H1 (cell line): ENCODE results near the gene RUNX1. TPM values are rescaled to one million over a fixed set of nuclear protein-coding genes. Genes with fewer than 3 reads are reported as not detected.

Experiments used
- CTCF ChIA-PET: fragments of 300-600 bp; sonication (Branson Sonifier 250); formaldehyde crosslinking; loops from one replicate; lab custom pipeline; 2021; ENCODE audit not compliant: partially characterized antibody; lab: Charles Lee
- POLR2A ChIA-PET: fragments of 300-600 bp; sonication (Branson Sonifier 250); formaldehyde crosslinking; loops from one replicate; lab custom pipeline; 2021; ENCODE audit warnings: inconsistent platforms; ENCODE audit not compliant: partially characterized antibody; lab: Charles Lee
- DNase-seq, 2 experiments: peaks; one replicate each; pipeline versions ENCODE4 v3.0.0 to v3.0.0-alpha.2; 2010 to 2022; ENCODE audit warnings: low spot score in 2 of 2, low read depth in 1 of 2, mixed read lengths in 1 of 2
- FAIRE-seq: peaks from 2 replicates; lab custom pipeline; 2011; peaks lifted over from hg19 to GRCh38; lab: Jason Lieb, UNC
- H2AFZ ChIP-seq: 2 replicates; pipeline ENCODE4 v1.8.1; 2012; ENCODE audit warnings: low read length, inconsistent platforms
- H2AK5ac ChIP-seq: 2 replicates; pipeline ENCODE4 v1.6.1; 2013; ENCODE audit warnings: low read depth, low read length
- H2BK120ac ChIP-seq: replicated peaks from 2 replicates; pipeline ENCODE3; 2013; ENCODE audit warnings: low read depth, low read length, inconsistent platforms
- H2BK12ac ChIP-seq: 2 replicates; pipeline ENCODE4 v1.6.1; 2013; ENCODE audit warnings: low read depth, low read length
- H2BK15ac ChIP-seq: 2 replicates; pipeline ENCODE4 v1.6.1; 2013; ENCODE audit warnings: low read length
- H2BK20ac ChIP-seq: 2 replicates; pipeline ENCODE4 v1.6.1; 2013; ENCODE audit warnings: low read length
- H2BK5ac ChIP-seq: 2 replicates; pipeline ENCODE4 v1.6.1; 2013; ENCODE audit warnings: low read depth, low read length
- H3K14ac ChIP-seq: 2 replicates; pipeline ENCODE4 v1.6.1; 2013; ENCODE audit warnings: inconsistent platforms; ENCODE audit not compliant: insufficient read length
- H3K18ac ChIP-seq: 2 replicates; pipeline ENCODE4 v1.6.1; 2013; ENCODE audit warnings: low read length; ENCODE audit errors: extremely low read depth
- H3K23ac ChIP-seq: 2 replicates; pipeline ENCODE4 v1.6.1; 2013; ENCODE audit warnings: inconsistent platforms; ENCODE audit not compliant: insufficient read length
- H3K23me2 ChIP-seq: 2 replicates; pipeline ENCODE4 v1.6.1; 2013; ENCODE audit warnings: low read depth, low read length
- H3K27ac ChIP-seq: 2 replicates; pipeline ENCODE4 v1.6.1; 2011; ENCODE audit warnings: low read depth, low read length, inconsistent platforms
- H3K27me3 ChIP-seq, 4 experiments: replicated peaks in 1 of 4; 1 replicate in 1 of 4; 2 replicates in 3 of 4; pipeline versions ENCODE4 v1.6.1 to v1.8.1; 2011 to 2013; ENCODE audit warnings: low read length in 3 of 4, mild to moderate bottlenecking in 3 of 4, inconsistent platforms in 2 of 4, mixed read lengths in 2 of 4, moderate library complexity in 1 of 4; ENCODE audit not compliant: control insufficient read depth in 3 of 4, insufficient read depth in 3 of 4; ENCODE audit errors: extremely low read depth in 1 of 4
- H3K36me3 ChIP-seq, 4 experiments: 2 replicates each; pipeline versions ENCODE4 v1.6.1 to v1.8.1; 2011 to 2013; ENCODE audit warnings: mild to moderate bottlenecking in 4 of 4, low read length in 3 of 4, moderate library complexity in 2 of 4, control low read depth in 1 of 4, inconsistent platforms in 1 of 4; ENCODE audit not compliant: insufficient read depth in 4 of 4, control insufficient read depth in 2 of 4
- H3K4ac ChIP-seq: replicated peaks from 2 replicates; pipeline ENCODE3; 2013; ENCODE audit warnings: low read length, low read depth, mixed read lengths, inconsistent platforms; ENCODE audit not compliant: insufficient read length
- H3K4me1 ChIP-seq, 4 experiments: replicated peaks in 1 of 4; 1 replicate in 1 of 4; 2 replicates in 3 of 4; pipeline versions ENCODE4 v1.6.1 to v1.8.1; 2011 to 2013; ENCODE audit warnings: low read length in 3 of 4, inconsistent platforms in 2 of 4, mixed read lengths in 1 of 4; ENCODE audit not compliant: insufficient read depth in 4 of 4, control insufficient read depth in 3 of 4
- H3K4me2 ChIP-seq, 2 experiments: 2 replicates each; pipeline versions ENCODE4 v1.6.1 to v1.8.1; 2011 to 2013; ENCODE audit warnings: low read depth in 2 of 2, low read length in 2 of 2, control low read depth in 1 of 2, inconsistent platforms in 1 of 2, mild to moderate bottlenecking in 1 of 2; ENCODE audit not compliant: insufficient read depth in 1 of 2
- H3K4me3 ChIP-seq, 4 experiments: fragments of 200-600, 300-600 bp in 1 of 4; sonication (generic), shearing (Covaris generic), sonication (Bioruptor Twin) in 1 of 4; 2 replicates each; pipeline versions ENCODE4 v1.5.1 to v1.8.1; 2011 to 2016; ENCODE audit warnings: low read length in 4 of 4, low read depth in 3 of 4, control low read depth in 2 of 4, inconsistent platforms in 2 of 4, mild to moderate bottlenecking in 2 of 4, mixed read lengths in 1 of 4, moderate library complexity in 1 of 4; ENCODE audit not compliant: insufficient read depth in 2 of 4; ENCODE audit errors: extremely low read depth in 1 of 4
- H3K56ac ChIP-seq: replicated peaks from 2 replicates; pipeline ENCODE3; 2013; ENCODE audit warnings: low read depth, mild to moderate bottlenecking, mixed read lengths, low read length, inconsistent platforms; ENCODE audit not compliant: insufficient read length
- H3K79me1 ChIP-seq: 2 replicates; pipeline ENCODE4 v1.6.1; 2013; ENCODE audit warnings: low read depth, low read length, control low read depth
- H3K79me2 ChIP-seq, 2 experiments: 2 replicates each; pipeline versions ENCODE4 v1.6.1 to v1.8.1; 2012 to 2013; ENCODE audit warnings: low read length in 2 of 2, mild to moderate bottlenecking in 2 of 2, inconsistent platforms in 1 of 2; ENCODE audit not compliant: insufficient read depth in 2 of 2, control insufficient read depth in 1 of 2
- H3K9ac ChIP-seq, 4 experiments: replicated peaks in 1 of 4; 1 replicate in 1 of 4; 2 replicates in 3 of 4; pipeline versions ENCODE4 v1.6.1 to v1.8.1; 2011 to 2013; ENCODE audit warnings: low read depth in 3 of 4, low read length in 3 of 4, control low read depth in 2 of 4, mild to moderate bottlenecking in 2 of 4, moderate library complexity in 2 of 4, inconsistent platforms in 1 of 4; ENCODE audit errors: extremely low read depth in 1 of 4
- H3K9me3 ChIP-seq, 2 experiments: 2 replicates each; pipeline versions ENCODE4 v1.6.1 to v1.8.1; 2012 to 2013; ENCODE audit warnings: mild to moderate bottlenecking in 2 of 2, moderate library complexity in 2 of 2, control low read depth in 1 of 2, inconsistent platforms in 1 of 2, low read depth in 1 of 2, low read length in 1 of 2, mixed read lengths in 1 of 2; ENCODE audit not compliant: insufficient read depth in 2 of 2
- H4K20me1 ChIP-seq, 2 experiments: replicated peaks in 1 of 2; 2 replicates each; pipeline versions ENCODE3 to v1.8.1; 2011 to 2013; ENCODE audit warnings: inconsistent platforms in 2 of 2, low read length in 2 of 2, mild to moderate bottlenecking in 1 of 2; ENCODE audit not compliant: insufficient read depth in 2 of 2, control insufficient read depth in 1 of 2
- H4K5ac ChIP-seq: 2 replicates; pipeline ENCODE4 v1.6.1; 2013; ENCODE audit warnings: low read length, low read depth, mixed read lengths, inconsistent platforms; ENCODE audit not compliant: insufficient read length
- H4K8ac ChIP-seq: 2 replicates; pipeline ENCODE4 v1.8.0; 2013; ENCODE audit warnings: mild to moderate bottlenecking, moderate library complexity, low read length, inconsistent platforms; ENCODE audit not compliant: insufficient read depth; ENCODE audit errors: extremely low read depth
- H4K91ac ChIP-seq: replicated peaks from 2 replicates; pipeline ENCODE3; 2013; ENCODE audit warnings: low read length, mixed read lengths, inconsistent platforms; ENCODE audit not compliant: insufficient read length
- CHD2 ChIP-seq: IDR thresholded peaks from 2 replicates; pipeline ENCODE4 v1.6.1; 2012; ENCODE audit warnings: low read length, improper control_type of control experiment
- E2F6 ChIP-seq: IDR thresholded peaks from 2 replicates; pipeline ENCODE4 v1.6.1; 2012; ENCODE audit warnings: inconsistent platforms
- KDM1A ChIP-seq: fragments of 200-600, 300-600 bp; sonication (generic); IDR thresholded peaks from 2 replicates; pipeline ENCODE4 v1.7.1; 2016; ENCODE audit warnings: mild to moderate bottlenecking, low read length, borderline replicate concordance
- KDM4A ChIP-seq: IDR thresholded peaks from one replicate; pipeline ENCODE4 v1.7.1; 2012; ENCODE audit warnings: low read depth, mild to moderate bottlenecking, moderate library complexity, low read length, inconsistent platforms; ENCODE audit not compliant: severe bottlenecking
- SIN3A ChIP-seq, 2 experiments: IDR thresholded peaks in 1 of 2; conservative IDR thresholded peaks in 1 of 2; 2 replicates each; pipeline ENCODE4 v1.6.1; 2011 to 2012; ENCODE audit warnings: low read length in 2 of 2, improper control_type of control experiment in 1 of 2, low read depth in 1 of 2, mild to moderate bottlenecking in 1 of 2
- WGBS, 2 experiments: shearing (Covaris generic) in 1 of 2; methylation state at CpG; one replicate each; pipeline versions ENCODE4 v1.1.6 to v1.1.7; 2013 to 2015; ENCODE audit warnings: low lambda C conversion rate in 2 of 2, mixed read lengths in 2 of 2, inconsistent platforms in 1 of 2, low coverage in 1 of 2, missing lambda C conversion rate in 1 of 2; ENCODE audit not compliant: insufficient replicate concordance in 2 of 2, insufficient coverage in 1 of 2, insufficient read length in 1 of 2; ENCODE audit errors: extremely low coverage in 1 of 2, missing lambda C conversion rate in 1 of 2; 5-methylcytosine and 5-hydroxymethylcytosine counted together
- polyA plus RNA-seq, 7 experiments: library from polyadenylated mRNA; depleted of rRNA in 3 of 7; stranded (reverse) in 5 of 7; unstranded in 2 of 7; fragments of >200 nt in 5 of 7; fragments of 200-250 nt in 2 of 7; gene quantifications; 1 replicate in 5 of 7; 2 replicates in 1 of 7; 4 replicates in 1 of 7; pipeline versions ENCODE4 v1.2.1 to v1.2.3, GENCODE V29; 2011 to 2013; ENCODE audit warnings: missing spikeins in 2 of 7, mixed read lengths in 2 of 7
- total RNA-seq: library from RNA; stranded (reverse); fragmentation: NEBNext Ultra II Directional; extraction: Animal tissue kit (Norgen Biotek cat#: 25700); gene quantifications from 2 replicates; pipeline ENCODE4 v1.2.1, GENCODE V29; 2021

RUNX1 gene
- total and polyA plus RNA-seq, 2 of the 8 experiments (the other 6 are each of a cell fraction or from before 2014, with no cell fraction given): 0.20 to 0.60 TPM

DNA sequence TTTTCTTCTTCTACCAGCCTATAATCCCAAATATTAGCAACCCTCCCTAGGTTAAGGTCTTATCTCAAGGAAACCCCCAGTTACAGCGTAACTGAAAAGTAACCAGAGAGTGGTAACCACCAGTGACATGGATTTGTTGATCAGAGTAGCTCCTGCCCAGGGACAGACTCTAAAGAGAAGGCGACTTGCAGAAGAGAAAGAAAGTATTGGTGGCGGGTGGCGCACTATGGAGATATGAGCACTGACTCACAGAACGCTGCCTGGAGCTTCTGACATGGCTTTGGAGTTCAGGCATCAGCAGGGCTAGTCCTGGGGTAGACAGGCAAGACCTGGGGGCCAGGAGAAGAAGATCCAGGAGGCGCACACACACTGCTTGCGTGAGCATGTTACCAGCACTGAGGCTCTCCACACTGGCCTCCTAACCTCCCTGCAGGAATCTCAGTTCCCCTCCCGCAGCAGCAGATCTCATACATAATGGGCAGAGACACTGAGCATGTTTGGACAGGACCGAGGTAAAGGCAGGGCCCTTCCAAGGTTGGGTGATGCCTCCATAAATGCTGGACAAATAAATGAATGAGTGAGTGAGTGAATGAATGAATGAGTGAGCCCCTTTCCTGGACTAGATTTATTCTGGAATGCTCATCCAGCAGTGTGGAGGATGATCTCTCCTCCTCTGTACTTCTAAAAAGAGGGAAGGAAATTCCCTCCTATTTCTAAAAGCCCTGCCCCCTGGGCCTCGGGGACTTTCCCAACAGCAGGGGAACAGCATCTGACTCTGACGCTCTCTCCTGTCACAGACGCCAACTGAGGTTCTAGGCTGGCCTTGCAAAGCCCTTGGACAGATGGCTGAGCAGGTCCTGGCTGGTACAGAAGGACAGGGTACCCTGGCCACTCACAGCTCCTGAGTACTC lies 204.8 kb downstream of the RUNX1 start:
- Histone ChIP-seq H3K9me3 (no peaks in the 10 kb centered on the region), H2BK15ac (no peak overlapping the region), H3K4ac (no peak overlapping the region), H3K79me2 (no peaks in the 10 kb centered on the region), H3K23ac (no peak overlapping the region), H2AK5ac (no peak overlapping the region), H3K79me1 (no peaks in the 10 kb centered on the region), H4K5ac (no peak overlapping the region), H2BK12ac (no peak overlapping the region), H3K18ac (no peak overlapping the region; the same call in 1 of the 2 replicates), H3K27me3 (no peaks in the 10 kb centered on the region; a peak in 3 of 7 replicates), H3K9ac (no peak overlapping the region), H3K4me2 (peak overlapping the region in 1 of 2 experiments; percentile 6; a peak in 2 of 4 replicates), H3K36me3 (no peaks in the 10 kb centered on the region), H2BK120ac (no peak overlapping the region), H3K4me3 (no peak overlapping the region), H2BK5ac (no peak overlapping the region), H3K14ac (no peak overlapping the region), H3K27ac (no peak overlapping the region), H2BK20ac (no peak overlapping the region), H2AFZ (no peak overlapping the region), H3K56ac (no peak overlapping the region), H3K4me1 (peaks cover 7 to 26% (median 15%) of the 10 kb centered on the region in 4 experiments), H3K23me2 (no peaks in the 10 kb centered on the region), H4K20me1 (no peaks in the 10 kb centered on the region), H4K91ac (no peak overlapping the region), H4K8ac (no peak overlapping the region)
- ChIA-PET POLR2A (no interaction called here), CTCF (no interaction called here)
- no peak for DNase-seq
- WGBS, 2 experiments: 83% methylated on average over 11 of the region's 12 CpGs; no CpG with 5 or more reads in 1 of the 2 experiments
- TF ChIP-seq KDM1A (no peak), KDM4A (no peak), E2F6 (0 out of 2 replicates have a peak, but pooled peaks have one; percentile 11), CHD2 (no peak), SIN3A (conservative IDR thresholded peaks at IDR 0.05 in 1 of 2, IDR thresholded peaks at IDR 0.05 in 1 of 2; ENCODE audit: low read depth in 1 of 2, low read length in 2 of 2) (peak in 1 of 2 experiments; percentile 53; a peak in 1 of 4 replicates)
- FAIRE-seq: no peak
